Endothelial cell of umbilical vein (primary cell): Measurements from ENCODE around the gene NDUFB5. TPM values are rescaled to one million over a fixed set of nuclear protein-coding genes. Genes with fewer than 3 reads are reported as not detected.
A peak's percentile ranks its signal among the peaks of the same experiment; 100 is the strongest.

Experiments used
- BruUV-seq: library from RNA; stranded (reverse); fragments of 400-500 nt; replicated peaks from 2 replicates; lab custom pipeline; 2021; lab: Mats Ljungman, UMichigan
- CTCF ChIA-PET: fragments of 300-600, 350-600 bp; sonication (Branson Sonifier 250); formaldehyde crosslinking; loops from one replicate; lab custom pipeline; 2021; ENCODE audit warnings: antibody characterized with exemption, inconsistent platforms; lab: Charles Lee
- POLR2A ChIA-PET: fragments of 300-600, 350-600 bp; sonication (Branson Sonifier 250); formaldehyde crosslinking; loops from one replicate; lab custom pipeline; 2021; ENCODE audit warnings: antibody characterized with exemption, inconsistent platforms; lab: Charles Lee
- DNase-seq: peaks from one replicate; pipeline ENCODE4 v3.0.0-alpha.2; 2011; ENCODE audit warnings: low read depth, low spot score
- FAIRE-seq: peaks from 2 replicates; lab custom pipeline; 2011; peaks lifted over from hg19 to GRCh38; lab: Jason Lieb, UNC
- H2AFZ ChIP-seq: 2 replicates; pipeline ENCODE4 v1.6.0; 2012; ENCODE audit warnings: low read depth, low read length, control low read depth, inconsistent platforms
- H3K27ac ChIP-seq: 2 replicates; pipeline ENCODE4 v1.5.1; 2011; ENCODE audit warnings: low read depth, mild to moderate bottlenecking, control low read depth, low read length, moderate library complexity; ENCODE audit not compliant: insufficient read depth
- H3K27me3 ChIP-seq, 2 experiments: 2 replicates each; pipeline versions ENCODE4 v1.6.0 to v1.6.1; 2011; ENCODE audit warnings: low read length in 2 of 2, mixed read lengths in 1 of 2; ENCODE audit not compliant: control insufficient read depth in 2 of 2, insufficient read depth in 2 of 2
- H3K36me3 ChIP-seq, 2 experiments: 2 replicates in 1 of 2; 3 replicates in 1 of 2; pipeline ENCODE4 v1.5.1; 2011; ENCODE audit warnings: low read length in 2 of 2, mild to moderate bottlenecking in 1 of 2, moderate library complexity in 1 of 2; ENCODE audit not compliant: control insufficient read depth in 2 of 2, insufficient read depth in 2 of 2; ENCODE audit errors: extremely low read depth in 1 of 2
- H3K4me1 ChIP-seq: 3 replicates; pipeline ENCODE4 v1.5.1; 2011; ENCODE audit warnings: mild to moderate bottlenecking, low read length; ENCODE audit not compliant: control insufficient read depth, insufficient read depth; ENCODE audit errors: extremely low read depth
- H3K4me2 ChIP-seq: 2 replicates; pipeline ENCODE4 v1.6.1; 2011; ENCODE audit warnings: low read length, control low read depth, mixed read lengths; ENCODE audit not compliant: insufficient read depth
- H3K4me3 ChIP-seq, 3 experiments: fragments of 200-600 bp in 1 of 3; sonication (generic), shearing (Covaris generic) in 1 of 3; replicated peaks in 1 of 3; 2 replicates each; pipeline ENCODE4 v1.5.1; 2011 to 2016; ENCODE audit warnings: control low read depth in 3 of 3, low read length in 3 of 3, mild to moderate bottlenecking in 2 of 3, inconsistent platforms in 1 of 3, low read depth in 1 of 3, moderate library complexity in 1 of 3; ENCODE audit not compliant: insufficient read depth in 1 of 3
- H3K79me2 ChIP-seq: 2 replicates; pipeline ENCODE4 v1.6.0; 2012; ENCODE audit warnings: low read length, inconsistent platforms; ENCODE audit not compliant: control insufficient read depth, insufficient read depth
- H3K9ac ChIP-seq: replicated peaks from 2 replicates; pipeline ENCODE3; 2011; ENCODE audit warnings: low read length, control low read depth; ENCODE audit not compliant: insufficient read depth; ENCODE audit errors: extremely low read depth
- H3K9me1 ChIP-seq: replicated peaks from 3 replicates; pipeline ENCODE4 v1.6.0; 2011; ENCODE audit warnings: mild to moderate bottlenecking, low read length; ENCODE audit not compliant: control insufficient read depth, insufficient read depth; ENCODE audit errors: extremely low read depth
- H3K9me3 ChIP-seq: replicated peaks from 2 replicates; pipeline ENCODE4 v1.5.1; 2012; ENCODE audit warnings: low read length, inconsistent platforms; ENCODE audit not compliant: control insufficient read depth, insufficient read depth
- H4K20me1 ChIP-seq: replicated peaks from 2 replicates; pipeline ENCODE3; 2011; ENCODE audit warnings: mild to moderate bottlenecking, low read length; ENCODE audit not compliant: control insufficient read depth, insufficient read depth; ENCODE audit errors: extremely low read depth
- EZH2 ChIP-seq: IDR thresholded peaks from 2 replicates; pipeline ENCODE4 v1.6.1; 2012; ENCODE audit warnings: borderline replicate concordance, low read depth, mild to moderate bottlenecking, moderate library complexity, low read length, inconsistent platforms; ENCODE audit not compliant: severe bottlenecking
- FOS ChIP-seq: IDR thresholded peaks from 2 replicates; pipeline ENCODE4 v1.6.1; 2011; ENCODE audit warnings: mild to moderate bottlenecking, low read length, moderate library complexity, borderline replicate concordance; ENCODE audit not compliant: insufficient read depth
- GATA2 ChIP-seq: IDR thresholded peaks from 2 replicates; pipeline ENCODE4 v1.7.0; 2011; ENCODE audit warnings: low read depth, mild to moderate bottlenecking, moderate library complexity, mixed read lengths, low read length; ENCODE audit not compliant: insufficient read length, insufficient read depth
- JUN ChIP-seq: IDR thresholded peaks from 2 replicates; pipeline ENCODE4 v1.6.1; 2011; ENCODE audit warnings: borderline replicate concordance, low read depth; ENCODE audit not compliant: insufficient read length, insufficient read depth
- MAX ChIP-seq: IDR thresholded peaks from 2 replicates; pipeline ENCODE4 v1.6.1; 2011; ENCODE audit not compliant: insufficient read depth, insufficient read length
- MYC ChIP-seq: IDR thresholded peaks from one replicate; pipeline ENCODE4 v1.6.1; 2011; ENCODE audit warnings: mild to moderate bottlenecking, low read depth, low read length
- POLR2A ChIP-seq: IDR thresholded peaks from 2 replicates; pipeline ENCODE4 v1.6.1; 2012; ENCODE audit warnings: low read depth, mild to moderate bottlenecking, control low read depth, low read length
- POLR2AphosphoS5 ChIP-seq: IDR thresholded peaks from 2 replicates; pipeline ENCODE4 v1.6.1; 2012; ENCODE audit warnings: low read depth, mild to moderate bottlenecking, control low read depth, low read length, moderate library complexity; ENCODE audit not compliant: insufficient read depth
- dilution Hi-C: fragments of 300-500 bp; cut with MboI; formaldehyde crosslinking; loops from one replicate; pipeline ENCODE4 v1.15.0; 2019; ENCODE audit warnings: low sequenced_read_pairs; ENCODE audit not compliant: extremely low pct_ligation_motif_present
- intact Hi-C: fragments of 100-400 bp; cut with micrococcal nuclease; formaldehyde crosslinking; loops from one replicate; pipeline ENCODE4 v1.10.0; 2022
- polyA plus RNA-seq, 4 experiments: library from polyadenylated mRNA; depleted of rRNA in 3 of 4; stranded (reverse) in 3 of 4; unstranded in 1 of 4; fragments of >200 nt; gene quantifications; 2 replicates each; pipeline versions ENCODE4 v1.2.1 to v1.2.3, GENCODE V29; 2011 to 2012; ENCODE audit warnings: missing spikeins in 1 of 4
- total RNA-seq: library from RNA; stranded (reverse); gene quantifications from 2 replicates; pipeline ENCODE4 v1.2.3, GENCODE V29; 2021
- TF ChIP-seq, protein P1 (sequence below), 2 donors: IDR thresholded peaks; 1 replicate in 1 of 2; 2 replicates in 1 of 2; pipeline ENCODE4 v1.5.1; 2011; ENCODE audit warnings: low read length in 2 of 2, mild to moderate bottlenecking in 2 of 2, moderate library complexity in 2 of 2, control low read depth in 1 of 2, inconsistent platforms in 1 of 2, low read depth in 1 of 2; ENCODE audit not compliant: insufficient read depth in 1 of 2; ENCODE audit errors: extremely low read depth in 1 of 2

NDUFB5 gene
- total and polyA plus RNA-seq, 2 donors (not counting 3 experiments of a cell fraction or from before 2014, with no cell fraction given) = 48.2 to 74.9 TPM

DNA sequence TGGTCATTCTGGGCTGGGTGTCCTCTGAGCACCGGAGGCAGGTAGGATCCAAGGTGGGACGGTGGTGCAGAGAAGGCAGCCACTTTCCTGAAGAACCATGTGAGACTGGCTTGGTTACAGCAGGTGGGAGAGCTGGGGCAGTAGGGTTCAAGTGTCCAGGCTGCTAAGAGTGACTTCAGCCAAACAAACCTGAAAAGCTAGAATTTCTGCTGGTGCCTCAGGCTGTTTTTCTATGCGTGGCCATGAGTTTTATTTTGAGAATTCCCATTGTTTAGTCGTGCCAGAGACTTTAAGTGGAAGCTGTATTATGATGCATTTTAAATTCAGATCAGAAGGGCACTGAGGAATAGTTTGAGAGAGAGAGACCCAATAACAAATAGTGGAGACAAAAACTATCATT, 68.3 kb downstream of the NDUFB5 start:
- dilution Hi-C loops = no loop called here
- intact Hi-C loops = loop anchor here (5.0 kb wide), 1 partner anchor 929 kb away; the partner anchor contains the start of gene TTC14
- TF ChIP-seq POLR2AphosphoS5 (no peak), POLR2A (no peak), EZH2 (no peak), JUN (no peak), MYC (no peak), MAX (no peak), GATA2 (no peak), FOS (no peak)
- TF ChIP-seq, protein P1, sequence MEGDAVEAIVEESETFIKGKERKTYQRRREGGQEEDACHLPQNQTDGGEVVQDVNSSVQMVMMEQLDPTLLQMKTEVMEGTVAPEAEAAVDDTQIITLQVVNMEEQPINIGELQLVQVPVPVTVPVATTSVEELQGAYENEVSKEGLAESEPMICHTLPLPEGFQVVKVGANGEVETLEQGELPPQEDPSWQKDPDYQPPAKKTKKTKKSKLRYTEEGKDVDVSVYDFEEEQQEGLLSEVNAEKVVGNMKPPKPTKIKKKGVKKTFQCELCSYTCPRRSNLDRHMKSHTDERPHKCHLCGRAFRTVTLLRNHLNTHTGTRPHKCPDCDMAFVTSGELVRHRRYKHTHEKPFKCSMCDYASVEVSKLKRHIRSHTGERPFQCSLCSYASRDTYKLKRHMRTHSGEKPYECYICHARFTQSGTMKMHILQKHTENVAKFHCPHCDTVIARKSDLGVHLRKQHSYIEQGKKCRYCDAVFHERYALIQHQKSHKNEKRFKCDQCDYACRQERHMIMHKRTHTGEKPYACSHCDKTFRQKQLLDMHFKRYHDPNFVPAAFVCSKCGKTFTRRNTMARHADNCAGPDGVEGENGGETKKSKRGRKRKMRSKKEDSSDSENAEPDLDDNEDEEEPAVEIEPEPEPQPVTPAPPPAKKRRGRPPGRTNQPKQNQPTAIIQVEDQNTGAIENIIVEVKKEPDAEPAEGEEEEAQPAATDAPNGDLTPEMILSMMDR (IDR thresholded peaks at IDR 0.05; ENCODE audit: extremely low read depth in 1 of 2, insufficient read depth in 1 of 2, low read depth in 1 of 2, low read length in 2 of 2) = no peak
- peaks cover 15% of the 10 kb centered on the region for H3K4me1 ChIP-seq
- no peaks in the 10 kb centered on the region for H3K9me3 ChIP-seq
- H3K9ac ChIP-seq = no peak overlapping the region
- no peaks in the 10 kb centered on the region for H4K20me1 ChIP-seq
- peaks cover 53% of the 10 kb centered on the region for H3K79me2 ChIP-seq
- H3K4me3 ChIP-seq = no peak overlapping the region
- peak overlapping the region; percentile 94 for H3K27ac ChIP-seq
- H3K9me1 ChIP-seq = no peaks in the 10 kb centered on the region
- H2AFZ ChIP-seq = no peak overlapping the region
- H3K27me3 ChIP-seq = no peaks in the 10 kb centered on the region
- no peak overlapping the region for H3K4me2 ChIP-seq
- POLR2A ChIA-PET = interaction anchor here (0.7 kb wide), 1 partner anchor 20 kb away, joined by 5 read pairs; no protein-coding TSS in a partner anchor
- DNase-seq (no peak), FAIRE-seq (no peak)
- no TSS peak for BruUV-seq
- H3K36me3 ChIP-seq = no peaks in the 10 kb centered on the region
- CTCF ChIA-PET = interaction anchor here (0.9 kb wide), 1 partner anchor 23 kb away, joined by 3 read pairs; no protein-coding TSS in a partner anchor
